GM12865 (cell line): ENCODE data around the gene AGBL4.

Experiments used
- DNase-seq: peaks from one replicate; pipeline ENCODE4 v3.0.0; 2010; ENCODE audit warnings: low read depth
- H3K4me3 ChIP-seq: 2 replicates; pipeline ENCODE4 v1.5.1; 2011; ENCODE audit warnings: mild to moderate bottlenecking, low read depth, low read length, control low read depth
- TF ChIP-seq, protein P1 (sequence below): IDR thresholded peaks from 2 replicates; pipeline ENCODE4 v1.5.1; 2011; ENCODE audit warnings: low read length, control low read depth, low read depth, inconsistent platforms; ENCODE audit not compliant: insufficient read depth; ENCODE audit errors: missing control alignments

Gene AGBL4

GRCh38 chr1:49448200-49448599, 575.6 kb downstream of the AGBL4 start:
- no peak for DNase-seq
- no peak overlapping the region for H3K4me3 ChIP-seq
- TF ChIP-seq, protein P1, sequence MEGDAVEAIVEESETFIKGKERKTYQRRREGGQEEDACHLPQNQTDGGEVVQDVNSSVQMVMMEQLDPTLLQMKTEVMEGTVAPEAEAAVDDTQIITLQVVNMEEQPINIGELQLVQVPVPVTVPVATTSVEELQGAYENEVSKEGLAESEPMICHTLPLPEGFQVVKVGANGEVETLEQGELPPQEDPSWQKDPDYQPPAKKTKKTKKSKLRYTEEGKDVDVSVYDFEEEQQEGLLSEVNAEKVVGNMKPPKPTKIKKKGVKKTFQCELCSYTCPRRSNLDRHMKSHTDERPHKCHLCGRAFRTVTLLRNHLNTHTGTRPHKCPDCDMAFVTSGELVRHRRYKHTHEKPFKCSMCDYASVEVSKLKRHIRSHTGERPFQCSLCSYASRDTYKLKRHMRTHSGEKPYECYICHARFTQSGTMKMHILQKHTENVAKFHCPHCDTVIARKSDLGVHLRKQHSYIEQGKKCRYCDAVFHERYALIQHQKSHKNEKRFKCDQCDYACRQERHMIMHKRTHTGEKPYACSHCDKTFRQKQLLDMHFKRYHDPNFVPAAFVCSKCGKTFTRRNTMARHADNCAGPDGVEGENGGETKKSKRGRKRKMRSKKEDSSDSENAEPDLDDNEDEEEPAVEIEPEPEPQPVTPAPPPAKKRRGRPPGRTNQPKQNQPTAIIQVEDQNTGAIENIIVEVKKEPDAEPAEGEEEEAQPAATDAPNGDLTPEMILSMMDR = no peak

DNA sequence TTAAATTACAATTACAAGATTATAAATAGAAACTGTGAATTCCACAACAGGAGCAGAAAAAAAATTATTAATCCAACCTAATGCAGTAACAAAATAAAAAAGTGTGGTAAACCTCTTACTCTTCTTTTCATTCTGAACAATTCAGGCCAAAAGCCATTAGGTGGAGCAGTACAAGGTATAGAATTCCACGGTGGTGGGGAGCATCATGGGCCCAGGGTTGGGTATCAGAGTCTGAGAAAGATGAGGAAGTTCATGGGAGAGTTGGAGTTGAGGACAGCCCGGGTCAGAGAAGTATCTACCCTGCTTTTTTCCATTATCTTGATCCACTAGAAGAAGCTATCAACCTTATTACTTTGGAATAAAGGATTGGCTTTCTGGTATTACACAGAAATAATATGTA, 586.9 kb downstream of the AGBL4 start:
- H3K4me3 ChIP-seq = no peak overlapping the region
- DNase-seq = no peak
- TF ChIP-seq, protein P1 = no peak

- no peak for DNase-seq
- TF ChIP-seq, protein P1 = no peak
- H3K4me3 ChIP-seq = no peak overlapping the region
Measured at GRCh38 chr1:49435291-49435690, 588.5 kb downstream of the AGBL4 start.

- DNase-seq = no peak
- H3K4me3 ChIP-seq = no peak overlapping the region
- TF ChIP-seq, protein P1 = no peak
Measured at GRCh38 chr1:49424782-49425181, 599.0 kb downstream of the AGBL4 start.

DNA sequence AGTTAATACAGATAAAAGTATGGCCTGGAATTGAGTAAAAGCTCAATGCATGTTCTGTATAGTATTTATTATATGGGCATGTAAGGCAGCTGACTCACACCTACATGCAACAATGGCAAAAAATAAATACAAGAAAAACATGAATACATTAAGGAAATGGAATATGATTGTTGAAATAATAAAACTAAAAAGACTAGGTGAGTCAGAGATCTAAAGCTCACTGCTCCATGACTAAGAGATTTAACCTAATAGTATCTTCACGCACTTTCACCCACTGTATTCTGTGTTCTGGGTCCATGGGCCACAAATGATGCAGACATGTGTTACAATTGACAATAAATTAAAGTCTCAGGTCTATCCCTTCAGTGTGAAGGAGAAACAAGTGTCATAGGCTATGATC, 607.0 kb downstream of the AGBL4 start:
- TF ChIP-seq, protein P1 = no peak
- H3K4me3 ChIP-seq = no peak overlapping the region
- no peak for DNase-seq

DNA sequence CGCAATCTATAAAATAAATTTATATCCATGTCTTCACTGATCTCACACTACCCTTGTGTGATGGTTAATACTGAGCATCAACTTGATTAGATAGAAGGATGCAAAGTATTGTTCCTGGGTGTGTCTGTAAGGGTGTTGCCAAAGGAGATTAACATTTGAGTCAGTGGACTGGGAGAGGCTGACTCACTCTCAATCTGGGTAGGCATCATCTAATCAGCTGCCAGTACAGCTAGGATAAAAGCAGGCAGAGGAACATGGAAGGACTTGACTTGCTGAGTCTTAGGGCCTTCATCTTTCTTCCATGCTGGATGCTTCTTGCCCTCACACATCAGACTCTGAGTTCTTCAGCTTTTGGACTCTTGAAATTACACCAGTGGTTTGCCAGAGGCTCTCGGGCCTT, 615.4 kb downstream of the AGBL4 start:
- H3K4me3 ChIP-seq = no peak overlapping the region
- TF ChIP-seq, protein P1 = no peak
- DNase-seq = no peak

- TF ChIP-seq, protein P1 = no peak
- no peak overlapping the region for H3K4me3 ChIP-seq
- no peak for DNase-seq
Measured at GRCh38 chr1:49397086-49397485, 626.7 kb downstream of the AGBL4 start.
